Measurements from ENCODE around the gene AMPD3. TPM values are rescaled to one million over a fixed set of nuclear protein-coding genes. Genes with fewer than 3 reads are reported as not detected.

AMPD3 gene
- total and polyA plus RNA-seq, 4 donors, result 3.8 to 29.0 (median 24.2) TPM

DNA sequence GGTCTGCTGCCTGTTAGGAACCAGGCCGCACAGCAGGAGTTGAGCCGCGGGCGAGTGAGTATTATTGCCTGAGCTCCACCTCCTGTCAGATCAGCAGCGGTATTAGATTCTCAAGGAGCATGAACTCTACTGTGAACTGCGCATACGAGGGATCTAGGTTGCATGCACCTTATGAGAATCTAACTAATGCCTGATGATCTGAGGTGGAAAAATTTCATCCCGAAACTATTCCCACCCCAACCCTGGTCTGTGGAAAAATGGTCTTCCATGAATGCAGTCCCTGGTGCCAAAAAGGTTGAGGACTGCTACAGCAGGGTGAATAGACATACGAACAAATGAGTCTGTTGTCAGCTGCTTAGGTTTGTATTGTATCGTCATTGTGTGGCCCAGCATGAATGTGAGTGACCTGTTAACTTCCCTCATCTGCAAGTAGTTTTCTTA is 56.1 kb downstream of the AMPD3 start:
- WGBS, 2 donors, result 91% methylated on average over 10 of the region's 10 CpGs
- no peak for TF ChIP-seq CTCF (IDR thresholded peaks at IDR 0.05; ENCODE audit: control extremely low read depth, extremely low read depth)
- Histone ChIP-seq H3K27me3 (ENCODE audit: control insufficient read depth in 3 of 3, insufficient read depth in 3 of 3, low read length in 2 of 3) (no peaks in the 10 kb centered on the region), H3K27ac (ENCODE audit: low read depth in 1 of 2, low read length in 1 of 2) (no peak overlapping the region), H3K4me3 (no peak overlapping the region), H3K36me3 (ENCODE audit: control insufficient read depth in 4 of 4, insufficient read depth in 4 of 4, low read length in 4 of 4) (peaks cover 0 to 1% (median 0%) of the 10 kb centered on the region in 4 donors), H3K4me1 (ENCODE audit: control insufficient read depth in 5 of 5, insufficient read depth in 5 of 5, low read length in 5 of 5) (peaks cover 0 to 3% (median 0%) of the 10 kb centered on the region in 5 donors), H3K9me3 (ENCODE audit: control insufficient read depth in 4 of 4, insufficient read depth in 3 of 4, low read length in 3 of 4) (no peaks in the 10 kb centered on the region), H3K9ac (ENCODE audit: insufficient read depth in 1 of 2, low read length in 2 of 2) (no peak overlapping the region)
- DNase-seq, result no peak
- no peak for ATAC-seq (ENCODE audit: insufficient read depth, low FRiP score)

- WGBS, 2 donors, result 42 to 55% methylated on average over 2 of the region's 2 CpGs
- Histone ChIP-seq H3K9me3 (ENCODE audit: control insufficient read depth in 4 of 4, insufficient read depth in 3 of 4, low read length in 3 of 4) (no peaks in the 10 kb centered on the region), H3K4me1 (ENCODE audit: control insufficient read depth in 5 of 5, insufficient read depth in 5 of 5, low read length in 5 of 5) (peaks cover 0 to 3% (median 0%) of the 10 kb centered on the region in 5 donors), H3K36me3 (ENCODE audit: control insufficient read depth in 4 of 4, insufficient read depth in 4 of 4, low read length in 4 of 4) (peaks cover 0 to 4% (median 2%) of the 10 kb centered on the region in 4 donors), H3K9ac (ENCODE audit: insufficient read depth in 1 of 2, low read length in 2 of 2) (no peak overlapping the region), H3K4me3 (no peak overlapping the region), H3K27me3 (ENCODE audit: control insufficient read depth in 3 of 3, insufficient read depth in 3 of 3, low read length in 2 of 3) (no peaks in the 10 kb centered on the region), H3K27ac (ENCODE audit: low read depth in 1 of 2, low read length in 1 of 2) (no peak overlapping the region)
- no peak for ATAC-seq (ENCODE audit: insufficient read depth, low FRiP score)
- DNase-seq, result peak in 2 of 3 donors; percentile 42 to 51
- TF ChIP-seq CTCF (IDR thresholded peaks at IDR 0.05; ENCODE audit: control extremely low read depth, extremely low read depth), result peak; percentile 2
Measured at GRCh38 chr11:10514202-10514601, 59.1 kb downstream of the AMPD3 start.

DNA sequence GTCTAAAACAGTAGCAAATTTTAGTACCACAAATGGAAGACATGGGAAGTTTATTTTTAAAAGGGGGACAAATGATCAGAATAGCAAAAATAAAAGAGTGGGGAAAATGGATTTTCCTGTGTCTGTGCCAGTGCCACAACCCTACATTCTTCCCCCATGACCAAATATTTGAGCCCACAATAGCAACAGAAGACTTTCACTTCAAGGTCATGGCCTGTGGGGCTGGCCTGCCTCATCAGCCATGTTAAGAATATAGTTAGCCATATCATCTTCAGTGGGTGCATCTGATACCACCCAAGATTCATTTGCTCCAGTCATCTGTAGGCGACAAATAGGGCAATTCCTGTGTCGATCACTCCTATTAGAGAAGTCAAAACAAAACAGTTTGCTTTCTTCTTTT is 59.6 kb downstream of the AMPD3 start:
- DNase-seq (no peak), ATAC-seq (ENCODE audit: insufficient read depth, low FRiP score) (no peak)
- 89 to 91% methylated on average over 2 of the region's 2 CpGs for WGBS, 2 donors
- H3K9ac ChIP-seq (ENCODE audit: insufficient read depth in 1 of 2, low read length in 2 of 2), result no peak overlapping the region
- H3K36me3 ChIP-seq (ENCODE audit: control insufficient read depth in 4 of 4, insufficient read depth in 4 of 4, low read length in 4 of 4), result peaks cover 0 to 9% (median 3%) of the 10 kb centered on the region in 4 donors
- no peak overlapping the region for H3K27ac ChIP-seq (ENCODE audit: low read depth in 1 of 2, low read length in 1 of 2)
- H3K9me3 ChIP-seq (ENCODE audit: control insufficient read depth in 4 of 4, insufficient read depth in 3 of 4, low read length in 3 of 4), result no peaks in the 10 kb centered on the region
- no peaks in the 10 kb centered on the region for H3K27me3 ChIP-seq (ENCODE audit: control insufficient read depth in 3 of 3, insufficient read depth in 3 of 3, low read length in 2 of 3)
- no peak overlapping the region for H3K4me3 ChIP-seq
- peaks cover 0 to 3% (median 0%) of the 10 kb centered on the region in 5 donors for H3K4me1 ChIP-seq (ENCODE audit: control insufficient read depth in 5 of 5, insufficient read depth in 5 of 5, low read length in 5 of 5)
- TF ChIP-seq CTCF (IDR thresholded peaks at IDR 0.05; ENCODE audit: control extremely low read depth, extremely low read depth), result no peak

DNA sequence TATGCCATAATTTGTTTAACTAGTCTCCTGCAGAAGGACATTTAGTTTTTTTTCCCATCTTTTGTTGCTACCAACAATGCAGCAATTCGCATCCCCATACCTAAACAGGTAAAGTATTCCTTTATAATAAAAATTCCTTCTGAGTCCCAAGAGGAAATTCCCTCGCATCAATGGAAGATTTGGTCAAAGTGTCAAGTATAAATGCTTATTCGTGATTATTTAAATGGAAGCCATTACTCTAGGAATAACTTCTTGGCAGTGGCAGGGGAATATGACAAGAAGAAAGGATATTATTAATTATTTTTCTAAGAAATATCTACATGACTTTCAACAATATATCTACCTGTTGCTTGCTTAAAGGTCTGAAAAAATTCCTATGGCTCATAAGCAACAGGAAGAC is 60.4 kb downstream of the AMPD3 start:
- ATAC-seq (ENCODE audit: insufficient read depth, low FRiP score) (no peak), DNase-seq (no peak)
- H3K9me3 ChIP-seq (ENCODE audit: control insufficient read depth in 4 of 4, insufficient read depth in 3 of 4, low read length in 3 of 4), result no peaks in the 10 kb centered on the region
- H3K4me3 ChIP-seq, result no peak overlapping the region
- no peak overlapping the region for H3K9ac ChIP-seq (ENCODE audit: insufficient read depth in 1 of 2, low read length in 2 of 2)
- TF ChIP-seq CTCF (IDR thresholded peaks at IDR 0.05; ENCODE audit: control extremely low read depth, extremely low read depth), result no peak
- H3K27ac ChIP-seq (ENCODE audit: low read depth in 1 of 2, low read length in 1 of 2), result no peak overlapping the region
- peaks cover 0 to 3% (median 0%) of the 10 kb centered on the region in 5 donors for H3K4me1 ChIP-seq (ENCODE audit: control insufficient read depth in 5 of 5, insufficient read depth in 5 of 5, low read length in 5 of 5)
- H3K27me3 ChIP-seq (ENCODE audit: control insufficient read depth in 3 of 3, insufficient read depth in 3 of 3, low read length in 2 of 3), result no peaks in the 10 kb centered on the region
- H3K36me3 ChIP-seq (ENCODE audit: control insufficient read depth in 4 of 4, insufficient read depth in 4 of 4, low read length in 4 of 4), result peaks cover 0 to 12% (median 5%) of the 10 kb centered on the region in 4 donors
- 93 to 95% methylated on average over 3 of the region's 3 CpGs for WGBS, 2 donors
